Ovary (tissue), 3 donors: ENCODE measurements around the gene MBD5.
A peak's percentile ranks its signal among the peaks of the same experiment; 100 is the strongest.

Experiments
- POLR2A ChIP-seq: fragments of 450-650 bp; IDR thresholded peaks from one replicate; pipeline ENCODE4 v1.6.1; 2017; ENCODE audit warnings: antibody characterized with exemption, mild to moderate bottlenecking, moderate library complexity
- TF ChIP-seq, protein P1 (sequence below), 3 donors: fragments of 450-650 bp in 2 of 3; fragments of 200-600 bp in 1 of 3; IDR thresholded peaks; one replicate each; pipeline versions ENCODE4 v1.5.1 to v1.8.0; 2016 to 2022; ENCODE audit warnings: antibody characterized with exemption in 3 of 3, mild to moderate bottlenecking in 1 of 3
- donor health status: DM: no; HTN: no; CAD: no.

GRCh38 chr2:147989809-147990403 is 31.0 kb upstream of the MBD5 start:
- TF ChIP-seq, protein P1, sequence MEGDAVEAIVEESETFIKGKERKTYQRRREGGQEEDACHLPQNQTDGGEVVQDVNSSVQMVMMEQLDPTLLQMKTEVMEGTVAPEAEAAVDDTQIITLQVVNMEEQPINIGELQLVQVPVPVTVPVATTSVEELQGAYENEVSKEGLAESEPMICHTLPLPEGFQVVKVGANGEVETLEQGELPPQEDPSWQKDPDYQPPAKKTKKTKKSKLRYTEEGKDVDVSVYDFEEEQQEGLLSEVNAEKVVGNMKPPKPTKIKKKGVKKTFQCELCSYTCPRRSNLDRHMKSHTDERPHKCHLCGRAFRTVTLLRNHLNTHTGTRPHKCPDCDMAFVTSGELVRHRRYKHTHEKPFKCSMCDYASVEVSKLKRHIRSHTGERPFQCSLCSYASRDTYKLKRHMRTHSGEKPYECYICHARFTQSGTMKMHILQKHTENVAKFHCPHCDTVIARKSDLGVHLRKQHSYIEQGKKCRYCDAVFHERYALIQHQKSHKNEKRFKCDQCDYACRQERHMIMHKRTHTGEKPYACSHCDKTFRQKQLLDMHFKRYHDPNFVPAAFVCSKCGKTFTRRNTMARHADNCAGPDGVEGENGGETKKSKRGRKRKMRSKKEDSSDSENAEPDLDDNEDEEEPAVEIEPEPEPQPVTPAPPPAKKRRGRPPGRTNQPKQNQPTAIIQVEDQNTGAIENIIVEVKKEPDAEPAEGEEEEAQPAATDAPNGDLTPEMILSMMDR (IDR thresholded peaks at IDR 0.05): peak; percentile 17 to 71 (median 60)
- no peak for TF ChIP-seq POLR2A
